ENCODE data around the gene TEC.

The TEC gene

GRCh38 chr4:48210966-48211328 is 58.7 kb downstream of the TEC start:
- DNase-seq = no peak
- TF ChIP-seq GATA1 (IDR thresholded peaks at IDR 0.05; ENCODE audit: low read depth, low read length) = no peak
- TF ChIP-seq POLR2A (IDR thresholded peaks at IDR 0.05; ENCODE audit: low read length) = no peak

- TF ChIP-seq GATA1 (IDR thresholded peaks at IDR 0.05; ENCODE audit: low read depth, low read length) (no peak), POLR2A (IDR thresholded peaks at IDR 0.05; ENCODE audit: low read length) (no peak)
- no peak for DNase-seq
Measured at GRCh38 chr4:48205626-48206025, 64.0 kb downstream of the TEC start.

DNA sequence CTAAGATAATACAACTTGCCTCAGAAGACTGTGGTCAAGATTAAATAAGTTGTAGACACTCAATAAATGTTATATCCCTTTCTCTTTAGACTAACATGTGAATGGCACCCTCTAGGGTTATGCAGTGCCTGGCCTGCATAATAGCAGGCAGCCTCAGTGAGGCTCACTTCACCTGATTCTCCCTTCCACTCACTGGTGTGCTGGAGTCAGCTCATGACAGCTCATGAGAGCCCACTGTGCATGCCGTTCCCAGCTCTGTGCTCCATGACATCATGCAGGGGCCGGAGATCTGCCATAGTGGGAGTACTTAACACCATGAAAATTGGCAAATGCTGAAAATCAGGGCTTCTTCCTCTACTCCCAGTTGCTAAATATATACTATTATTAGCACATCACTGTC is 64.5 kb downstream of the TEC start:
- TF ChIP-seq POLR2A (IDR thresholded peaks at IDR 0.05; ENCODE audit: low read length) (no peak), GATA1 (IDR thresholded peaks at IDR 0.05; ENCODE audit: low read depth, low read length) (no peak)

GRCh38 chr4:48203819-48204218 is 65.8 kb downstream of the TEC start:
- peak; percentile 31 for TF ChIP-seq GATA1 (IDR thresholded peaks at IDR 0.05; ENCODE audit: low read depth, low read length)
- no peak for TF ChIP-seq POLR2A (IDR thresholded peaks at IDR 0.05; ENCODE audit: low read length)
- DNase-seq = peak; percentile 87 to 97

More for the DNA sequence above, 64.5 kb downstream of the TEC start:
- peak; percentile 21 to 29 for DNase-seq

DNA sequence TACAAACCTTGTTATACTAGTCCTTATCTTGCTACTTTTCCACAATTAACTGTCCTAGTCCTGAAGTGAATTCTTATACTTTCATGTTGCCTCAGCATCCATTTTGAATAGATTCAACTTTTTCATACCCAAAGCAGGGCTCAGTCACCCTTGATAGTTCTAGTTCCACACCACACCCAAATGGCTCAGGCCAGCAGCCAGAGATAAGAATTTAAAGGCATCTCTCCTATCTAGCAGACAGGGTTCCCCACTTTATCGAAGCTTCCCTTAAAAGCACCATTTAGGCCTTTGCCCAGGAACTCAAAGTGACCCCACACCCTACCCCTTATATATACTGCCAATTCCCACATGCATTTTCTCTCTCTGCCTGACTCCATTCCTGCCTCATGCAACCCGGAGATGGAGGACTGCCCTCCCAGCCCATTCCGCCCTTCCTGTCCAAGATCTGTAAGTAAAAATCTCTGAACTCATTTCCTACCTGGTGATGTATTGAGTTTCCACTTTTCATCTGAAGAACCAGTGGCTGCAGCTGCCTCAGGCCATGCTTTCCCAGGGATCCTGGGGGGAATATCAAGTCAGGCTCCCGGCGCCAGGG is 71.9 kb downstream of the TEC start:
- peak; percentile 71 for TF ChIP-seq GATA1 (IDR thresholded peaks at IDR 0.05; ENCODE audit: low read depth, low read length)
- TF ChIP-seq POLR2A (IDR thresholded peaks at IDR 0.05; ENCODE audit: low read length) = no peak
- peak; percentile 86 to 94 for DNase-seq

DNA sequence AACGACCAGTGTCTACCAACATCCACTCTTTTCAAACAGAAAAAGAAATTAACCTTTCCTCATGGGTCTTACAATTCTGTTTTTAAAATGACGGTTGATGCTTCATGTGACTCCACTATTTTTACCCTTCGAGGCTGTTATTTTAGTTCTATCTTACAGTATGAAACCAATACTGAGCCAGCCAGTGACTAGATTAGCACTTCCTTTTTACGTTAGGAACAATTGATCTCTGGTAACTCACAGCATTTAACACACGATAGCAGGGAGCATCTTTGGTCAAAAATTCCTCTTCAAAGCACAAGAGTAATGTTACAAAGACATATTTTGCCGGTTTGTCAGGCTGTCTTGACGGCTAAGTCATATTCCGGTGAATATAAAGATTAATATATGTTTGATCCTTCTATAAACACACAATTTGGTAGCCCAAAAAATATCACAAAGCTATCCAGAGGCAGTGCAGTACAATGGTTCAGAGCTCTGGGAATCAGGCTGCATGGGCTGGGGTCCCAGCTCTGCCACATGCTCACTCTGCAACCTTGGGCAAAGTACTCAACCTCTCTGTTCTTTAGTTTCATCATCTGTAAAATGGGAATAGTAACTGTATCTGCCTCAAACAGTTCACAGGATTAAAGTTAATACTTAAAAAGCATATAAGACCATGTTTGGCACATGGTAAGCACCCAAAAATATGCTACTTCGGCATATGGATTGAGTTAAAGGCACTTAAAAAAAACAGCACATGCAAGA is 72.7 kb downstream of the TEC start:
- no peak for TF ChIP-seq GATA1 (IDR thresholded peaks at IDR 0.05; ENCODE audit: low read depth, low read length)
- TF ChIP-seq POLR2A (IDR thresholded peaks at IDR 0.05; ENCODE audit: low read length) = no peak
- no peak for DNase-seq

- DNase-seq = no peak
- TF ChIP-seq POLR2A (IDR thresholded peaks at IDR 0.05; ENCODE audit: low read length) (no peak), GATA1 (IDR thresholded peaks at IDR 0.05; ENCODE audit: low read depth, low read length) (no peak)
Measured at GRCh38 chr4:48195853-48196252, 73.8 kb downstream of the TEC start.

- peak in 1 of 2 experiments; percentile 26 for DNase-seq
- no peak for TF ChIP-seq GATA1 (IDR thresholded peaks at IDR 0.05; ENCODE audit: low read depth, low read length)
- no peak for TF ChIP-seq POLR2A (IDR thresholded peaks at IDR 0.05; ENCODE audit: low read length)
Measured at GRCh38 chr4:48195374-48195773, 74.3 kb downstream of the TEC start.

DNA sequence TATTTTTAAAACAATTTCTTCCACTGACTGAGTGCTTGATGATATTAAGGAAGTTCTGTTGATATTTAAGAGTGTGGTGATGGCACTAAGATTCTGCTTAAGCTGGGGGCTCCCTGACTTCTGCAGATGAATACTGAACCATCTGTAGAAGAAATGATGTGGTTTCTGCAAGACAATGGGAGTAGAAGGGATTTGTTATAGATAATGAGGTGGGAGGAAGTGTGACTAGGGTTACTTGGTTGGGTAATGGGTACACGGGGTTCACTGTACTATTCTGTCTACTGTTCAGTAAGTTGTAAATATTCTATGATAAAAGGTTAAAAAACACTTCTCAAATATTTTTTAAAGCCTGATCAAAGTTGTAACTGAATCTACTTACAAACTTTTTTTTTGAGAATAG is 74.7 kb downstream of the TEC start:
- DNase-seq = peak in 1 of 2 experiments; percentile 21
- TF ChIP-seq GATA1 (IDR thresholded peaks at IDR 0.05; ENCODE audit: low read depth, low read length) = no peak
- no peak for TF ChIP-seq POLR2A (IDR thresholded peaks at IDR 0.05; ENCODE audit: low read length)

- DNase-seq = peak; percentile 41 to 60
- TF ChIP-seq GATA1 (IDR thresholded peaks at IDR 0.05; ENCODE audit: low read depth, low read length) (no peak), POLR2A (IDR thresholded peaks at IDR 0.05; ENCODE audit: low read length) (no peak)
Measured at GRCh38 chr4:48193921-48194468, 75.6 kb downstream of the TEC start.

DNA sequence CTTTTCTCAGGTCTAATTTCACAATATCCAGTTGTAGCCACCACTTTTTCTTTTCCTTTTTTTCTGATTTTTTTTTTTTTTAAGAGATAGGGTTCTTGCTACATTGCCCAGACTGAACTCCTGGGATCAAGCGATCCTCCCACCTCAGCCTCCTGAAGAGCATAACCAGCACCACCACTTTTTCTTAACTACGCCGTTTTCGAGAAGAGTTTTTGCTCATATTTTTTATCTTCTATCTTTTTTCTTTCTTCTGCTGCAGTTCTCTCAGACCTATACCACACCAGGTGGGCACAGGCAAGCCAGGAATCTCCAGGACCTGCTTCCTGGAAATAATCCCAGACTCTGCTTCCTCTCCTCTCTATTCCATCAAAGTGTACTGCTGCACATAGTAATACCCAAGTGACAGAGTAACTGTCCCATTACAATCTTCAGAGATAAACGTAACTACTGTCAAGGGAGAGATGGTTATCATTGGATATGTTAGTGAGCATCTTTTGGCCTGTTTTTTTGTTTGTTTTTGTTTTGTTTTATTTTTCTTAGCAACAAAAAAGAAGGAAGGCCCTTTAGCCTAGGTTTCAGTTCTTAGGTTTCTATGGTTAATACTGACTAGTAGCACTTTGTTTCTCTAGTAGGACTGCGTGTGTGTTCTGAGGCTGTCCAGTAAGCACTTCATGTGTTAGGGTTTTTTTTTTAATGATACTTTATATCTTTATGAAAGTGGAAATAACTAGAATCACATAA is 76.4 kb downstream of the TEC start:
- DNase-seq = peak in 1 of 2 experiments; percentile 25

DNA sequence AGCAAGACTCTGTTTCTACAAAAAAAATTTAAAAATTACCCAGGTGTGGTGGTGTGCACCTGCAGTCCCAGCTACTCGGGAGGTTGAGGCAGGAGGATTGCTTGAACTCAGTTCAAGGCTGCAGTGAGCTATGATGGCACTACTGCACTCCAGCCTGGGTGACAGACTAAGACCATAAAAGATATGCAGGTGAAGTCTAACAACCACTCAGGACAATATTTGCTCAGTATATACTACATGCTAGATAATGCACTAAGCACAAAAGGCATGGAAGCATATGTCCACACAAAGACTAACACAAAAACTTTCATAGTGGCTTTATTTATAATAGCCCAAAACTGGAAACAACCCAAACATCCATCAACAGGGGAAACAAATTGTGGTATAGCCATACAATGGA is 77.9 kb downstream of the TEC start:
- TF ChIP-seq POLR2A (IDR thresholded peaks at IDR 0.05; ENCODE audit: low read length) (no peak), GATA1 (IDR thresholded peaks at IDR 0.05; ENCODE audit: low read depth, low read length) (no peak)
- DNase-seq = no peak

More for the DNA sequence above, 76.4 kb downstream of the TEC start:
- no peak for TF ChIP-seq GATA1 (IDR thresholded peaks at IDR 0.05; ENCODE audit: low read depth, low read length)
- no peak for TF ChIP-seq POLR2A (IDR thresholded peaks at IDR 0.05; ENCODE audit: low read length)

DNA sequence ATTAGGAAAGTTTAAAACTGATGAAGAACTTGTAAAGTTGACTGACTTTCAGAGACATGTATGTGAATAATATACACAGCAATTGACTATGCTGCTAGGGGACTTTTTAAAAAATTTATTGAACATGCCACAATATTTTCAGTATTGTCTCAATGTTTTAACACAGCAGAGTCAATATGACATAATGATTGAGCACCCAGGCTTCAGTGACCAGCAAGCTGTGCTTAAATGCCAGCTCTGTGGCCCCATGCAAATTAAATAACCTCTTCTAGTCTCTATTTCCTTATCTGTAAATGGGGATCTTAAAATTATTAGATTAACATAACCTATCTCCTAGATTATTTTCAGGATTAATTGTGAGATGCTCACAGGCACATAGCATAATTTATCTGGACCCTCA is 78.8 kb downstream of the TEC start:
- no peak for DNase-seq
- TF ChIP-seq GATA1 (IDR thresholded peaks at IDR 0.05; ENCODE audit: low read depth, low read length) = no peak
- TF ChIP-seq POLR2A (IDR thresholded peaks at IDR 0.05; ENCODE audit: low read length) = no peak

GRCh38 chr4:48189731-48190130 is 79.9 kb downstream of the TEC start:
- no peak for DNase-seq
- no peak for TF ChIP-seq POLR2A (IDR thresholded peaks at IDR 0.05; ENCODE audit: low read length)
- TF ChIP-seq GATA1 (IDR thresholded peaks at IDR 0.05; ENCODE audit: low read depth, low read length) = no peak

Measured in erythroblast (primary cell).